Kidney glomerular epithelial cell (primary cell): ENCODE results near the gene PRSS27.
A peak's percentile ranks its signal among the peaks of the same experiment; 100 is the strongest.

ENCODE experiments used
- DNase-seq: peaks from one replicate; lab custom pipeline; 2025; lab: John Stamatoyannopoulos, UW

Gene PRSS27

DNA sequence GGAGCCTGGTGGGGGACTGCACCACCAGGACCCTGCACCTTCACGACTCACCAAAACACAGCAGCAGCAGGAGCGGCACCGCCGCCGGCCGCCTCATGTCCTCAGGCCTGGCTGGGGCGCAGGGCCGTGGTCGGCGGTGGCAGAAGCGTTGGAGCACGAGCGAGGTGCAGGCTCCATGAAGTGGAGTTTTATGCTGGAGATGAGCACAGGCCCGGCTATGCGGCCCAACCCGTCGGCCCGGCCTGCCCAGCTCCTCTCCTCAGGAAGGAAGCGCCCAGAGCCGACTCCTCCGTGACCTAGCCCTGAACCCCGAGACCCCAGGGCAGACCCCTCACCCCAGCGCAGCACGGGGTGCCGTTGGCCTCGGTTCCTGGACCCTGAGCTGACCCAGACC lies at the start of gene PRSS27:
PRSS27 (minus strand) TSS at position 161 of the 394 bp plus-strand sequence; CDS start at position 97, 64 bp downstream.
- no peak for DNase-seq

DNA sequence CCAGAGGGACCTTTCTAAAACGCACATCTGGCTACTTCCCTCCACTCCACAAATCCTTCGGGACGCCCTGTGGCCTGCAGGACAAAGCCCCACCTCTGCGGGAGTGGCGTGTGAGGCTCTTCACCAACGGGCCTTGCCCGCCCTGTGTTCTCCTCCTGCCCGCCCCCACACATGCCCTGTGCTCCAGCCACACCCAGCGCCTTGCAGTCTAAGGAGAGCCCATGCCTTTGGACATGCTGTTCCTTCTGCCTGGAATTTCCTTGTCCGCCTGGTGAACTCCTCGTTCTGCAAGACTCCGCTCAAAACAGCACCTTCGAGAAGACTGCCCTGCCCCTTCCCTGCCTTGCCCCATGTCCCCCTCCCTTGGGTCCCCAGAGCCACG lies 49.6 kb upstream of the PRSS27 start:
- no peak for DNase-seq

DNA sequence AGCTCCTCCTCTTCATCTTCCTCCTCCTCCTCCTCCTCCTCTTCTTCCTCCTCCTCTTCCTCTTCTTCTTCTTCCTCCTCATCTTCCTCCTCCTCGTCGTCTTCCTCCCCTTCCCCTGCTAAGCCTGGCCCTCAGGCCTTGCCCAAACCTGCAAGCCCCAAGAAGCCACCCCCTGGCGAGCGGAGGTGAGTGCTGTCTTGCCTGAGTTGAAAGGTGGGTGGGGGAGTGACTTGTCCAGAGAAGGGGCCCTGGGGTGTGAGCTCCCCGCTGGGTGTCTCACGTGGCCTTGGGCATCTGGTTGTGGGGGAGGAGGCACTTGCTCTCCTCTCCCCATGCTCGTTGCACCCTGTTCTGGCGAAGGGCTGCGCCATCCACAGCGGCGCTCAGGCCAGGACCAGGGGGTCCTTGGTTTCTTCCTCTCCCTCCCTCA lies 49.1 kb upstream of the PRSS27 start:
- no peak for DNase-seq

DNA sequence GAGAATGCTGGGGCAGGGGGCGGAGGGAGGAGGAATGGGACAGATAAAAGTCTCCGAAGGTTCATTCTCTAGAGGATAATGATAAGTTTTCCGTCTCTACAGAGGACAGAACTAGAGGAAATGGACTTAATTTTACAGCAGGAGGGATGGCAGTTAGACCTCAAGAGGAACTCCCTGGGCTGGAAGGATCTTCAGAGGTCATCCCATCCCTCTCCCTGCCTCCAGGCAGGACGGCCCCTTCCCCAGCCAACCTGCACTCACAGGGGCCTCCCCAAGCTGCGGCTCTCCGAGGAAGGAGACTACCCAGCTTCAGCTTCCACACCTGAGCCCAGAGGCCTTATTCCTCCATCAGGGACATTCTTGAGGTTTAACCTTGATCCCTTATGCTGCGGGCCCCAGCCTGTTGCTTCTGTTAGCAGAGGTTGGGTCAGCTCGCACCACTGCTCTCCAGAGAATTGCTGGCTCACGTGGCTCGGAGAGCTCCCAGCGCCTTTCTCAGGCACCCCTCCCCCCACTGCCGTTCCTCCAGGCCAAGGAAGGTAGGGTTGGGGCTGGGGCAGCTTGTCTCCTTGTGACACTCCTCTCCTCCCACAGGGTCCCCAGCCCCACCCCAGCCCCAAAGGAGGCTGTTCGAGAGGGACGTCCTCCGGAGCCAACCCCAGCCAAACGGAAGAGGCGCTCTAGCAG lies 48.5 kb upstream of the PRSS27 start:
- no peak for DNase-seq

DNA sequence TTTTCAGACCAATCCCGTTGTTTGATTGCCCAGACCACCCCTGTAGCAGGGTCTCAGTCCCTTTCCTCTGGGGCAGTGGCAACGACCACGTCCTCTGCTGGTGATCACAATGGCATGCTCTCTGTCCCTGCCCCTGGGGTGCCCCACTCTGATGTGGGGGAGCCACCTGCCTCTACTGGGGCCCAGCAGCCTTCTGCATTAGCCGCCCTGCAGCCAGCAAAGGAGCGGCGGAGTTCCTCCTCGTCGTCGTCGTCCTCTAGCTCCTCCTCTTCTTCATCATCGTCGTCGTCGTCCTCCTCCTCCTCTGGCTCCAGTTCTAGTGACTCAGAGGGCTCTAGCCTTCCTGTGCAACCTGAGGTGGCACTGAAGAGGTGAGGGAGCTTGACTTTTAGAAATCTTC lies 47.9 kb upstream of the PRSS27 start:
- no peak for DNase-seq

DNA sequence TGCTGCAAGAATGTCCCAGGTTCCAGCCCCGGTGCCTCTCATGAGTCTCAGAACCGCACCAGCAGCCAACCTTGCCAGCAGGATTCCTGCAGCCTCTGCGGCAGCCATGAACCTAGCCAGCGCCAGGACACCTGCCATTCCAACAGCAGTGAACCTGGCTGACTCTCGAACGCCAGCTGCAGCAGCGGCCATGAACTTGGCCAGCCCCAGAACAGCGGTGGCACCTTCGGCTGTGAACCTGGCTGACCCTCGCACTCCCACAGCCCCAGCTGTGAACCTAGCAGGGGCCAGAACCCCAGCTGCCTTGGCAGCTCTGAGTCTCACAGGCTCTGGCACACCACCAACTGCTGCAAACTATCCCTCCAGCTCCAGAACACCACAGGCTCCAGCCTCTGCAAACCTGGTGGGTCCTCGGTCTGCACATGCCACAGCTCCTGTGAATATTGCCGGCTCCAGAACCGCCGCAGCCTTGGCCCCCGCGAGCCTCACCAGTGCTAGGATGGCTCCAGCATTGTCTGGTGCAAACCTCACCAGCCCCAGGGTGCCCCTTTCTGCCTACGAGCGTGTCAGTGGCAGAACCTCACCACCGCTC lies 47.2 kb upstream of the PRSS27 start:
- DNase-seq = no peak

DNA sequence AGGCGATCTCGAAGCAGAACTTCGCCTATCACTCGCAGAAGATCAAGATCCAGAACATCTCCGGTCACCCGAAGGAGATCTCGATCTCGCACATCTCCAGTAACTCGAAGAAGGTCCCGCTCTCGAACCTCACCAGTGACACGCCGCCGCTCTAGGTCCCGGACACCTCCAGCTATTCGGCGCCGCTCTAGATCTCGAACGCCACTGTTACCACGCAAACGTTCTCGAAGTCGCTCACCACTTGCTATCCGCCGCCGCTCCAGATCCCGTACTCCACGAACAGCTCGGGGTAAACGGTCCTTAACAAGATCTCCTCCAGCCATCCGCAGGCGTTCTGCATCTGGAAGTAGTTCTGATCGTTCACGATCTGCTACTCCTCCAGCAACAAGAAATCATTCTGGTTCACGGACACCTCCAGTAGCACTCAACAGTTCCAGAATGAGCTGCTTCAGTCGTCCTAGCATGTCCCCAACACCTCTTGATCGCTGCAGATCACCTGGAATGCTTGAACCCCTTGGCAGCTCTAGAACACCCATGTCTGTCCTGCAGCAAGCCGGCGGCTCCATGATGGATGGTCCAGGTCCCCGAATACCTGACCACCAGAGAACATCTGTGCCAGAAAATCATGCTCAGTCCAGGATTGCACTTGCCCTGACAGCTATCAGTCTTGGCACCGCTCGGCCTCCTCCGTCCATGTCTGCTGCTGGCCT lies 46.6 kb upstream of the PRSS27 start:
- DNase-seq = no peak

DNA sequence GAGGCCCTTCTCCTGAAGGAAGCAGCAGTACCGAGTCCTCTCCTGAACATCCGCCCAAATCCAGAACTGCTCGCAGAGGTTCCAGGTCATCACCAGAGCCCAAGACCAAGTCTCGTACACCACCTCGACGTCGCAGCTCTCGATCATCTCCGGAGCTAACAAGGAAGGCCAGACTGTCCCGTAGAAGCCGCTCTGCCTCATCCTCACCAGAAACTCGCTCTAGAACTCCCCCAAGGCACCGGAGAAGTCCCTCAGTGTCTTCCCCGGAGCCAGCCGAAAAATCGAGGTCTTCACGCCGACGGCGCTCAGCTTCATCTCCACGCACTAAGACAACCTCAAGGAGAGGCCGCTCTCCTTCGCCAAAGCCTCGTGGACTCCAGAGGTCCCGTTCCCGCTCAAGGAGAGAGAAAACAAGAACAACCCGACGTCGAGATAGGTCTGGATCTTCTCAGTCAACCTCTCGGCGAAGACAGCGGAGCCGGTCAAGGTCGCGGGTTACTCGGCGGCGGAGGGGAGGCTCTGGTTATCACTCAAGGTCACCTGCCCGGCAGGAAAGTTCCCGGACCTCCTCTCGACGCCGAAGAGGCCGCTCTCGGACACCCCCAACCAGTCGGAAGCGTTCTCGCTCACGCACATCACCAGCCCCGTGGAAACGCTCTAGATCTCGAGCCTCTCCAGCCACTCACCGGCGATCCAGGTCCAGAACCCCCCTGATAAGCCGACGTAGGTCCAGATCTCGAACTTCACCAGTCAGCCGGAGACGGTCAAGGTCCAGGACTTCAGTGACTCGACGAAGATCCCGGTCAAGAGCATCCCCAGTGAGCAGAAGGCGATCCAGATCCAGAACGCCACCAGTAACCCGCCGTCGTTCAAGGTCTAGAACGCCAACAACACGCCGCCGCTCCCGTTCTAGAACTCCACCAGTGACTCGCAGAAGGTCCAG lies 45.7 kb upstream of the PRSS27 start:
- no peak for DNase-seq

DNA sequence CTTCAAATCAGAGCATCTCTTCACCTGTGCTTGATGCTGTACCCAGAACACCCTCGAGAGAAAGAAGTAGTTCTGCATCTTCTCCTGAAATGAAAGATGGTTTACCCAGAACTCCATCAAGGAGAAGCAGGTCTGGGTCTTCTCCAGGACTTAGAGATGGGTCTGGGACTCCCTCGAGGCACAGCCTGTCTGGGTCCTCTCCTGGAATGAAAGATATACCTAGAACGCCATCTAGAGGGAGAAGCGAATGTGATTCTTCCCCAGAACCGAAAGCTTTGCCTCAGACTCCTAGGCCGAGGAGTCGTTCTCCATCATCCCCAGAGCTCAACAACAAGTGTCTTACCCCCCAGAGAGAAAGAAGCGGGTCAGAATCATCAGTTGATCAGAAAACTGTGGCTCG lies 44.7 kb upstream of the PRSS27 start:
- DNase-seq = no peak

DNA sequence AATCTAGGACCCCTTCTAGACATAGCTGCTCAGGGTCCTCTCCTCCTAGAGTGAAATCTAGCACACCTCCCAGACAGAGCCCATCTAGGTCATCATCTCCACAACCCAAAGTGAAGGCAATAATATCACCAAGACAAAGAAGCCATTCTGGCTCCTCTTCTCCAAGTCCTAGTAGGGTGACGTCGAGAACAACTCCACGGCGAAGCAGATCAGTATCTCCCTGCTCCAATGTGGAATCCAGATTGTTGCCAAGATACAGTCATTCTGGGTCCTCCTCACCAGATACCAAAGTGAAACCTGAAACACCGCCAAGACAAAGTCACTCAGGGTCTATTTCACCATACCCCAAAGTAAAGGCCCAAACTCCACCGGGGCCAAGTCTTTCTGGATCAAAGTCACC lies 43.1 kb upstream of the PRSS27 start:
- DNase-seq = no peak

DNA sequence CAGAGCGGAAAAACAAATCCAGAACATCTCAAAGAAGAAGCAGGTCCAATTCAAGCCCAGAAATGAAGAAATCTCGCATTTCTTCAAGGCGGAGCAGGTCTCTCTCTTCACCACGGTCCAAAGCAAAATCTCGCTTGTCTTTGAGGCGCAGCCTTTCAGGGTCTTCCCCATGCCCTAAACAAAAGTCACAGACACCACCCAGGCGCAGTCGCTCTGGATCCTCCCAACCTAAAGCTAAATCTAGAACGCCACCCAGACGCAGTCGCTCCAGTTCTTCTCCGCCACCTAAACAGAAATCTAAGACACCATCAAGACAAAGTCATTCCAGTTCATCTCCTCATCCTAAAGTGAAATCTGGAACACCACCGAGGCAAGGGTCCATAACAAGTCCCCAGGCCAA lies 42.7 kb upstream of the PRSS27 start:
- DNase-seq = no peak

DNA sequence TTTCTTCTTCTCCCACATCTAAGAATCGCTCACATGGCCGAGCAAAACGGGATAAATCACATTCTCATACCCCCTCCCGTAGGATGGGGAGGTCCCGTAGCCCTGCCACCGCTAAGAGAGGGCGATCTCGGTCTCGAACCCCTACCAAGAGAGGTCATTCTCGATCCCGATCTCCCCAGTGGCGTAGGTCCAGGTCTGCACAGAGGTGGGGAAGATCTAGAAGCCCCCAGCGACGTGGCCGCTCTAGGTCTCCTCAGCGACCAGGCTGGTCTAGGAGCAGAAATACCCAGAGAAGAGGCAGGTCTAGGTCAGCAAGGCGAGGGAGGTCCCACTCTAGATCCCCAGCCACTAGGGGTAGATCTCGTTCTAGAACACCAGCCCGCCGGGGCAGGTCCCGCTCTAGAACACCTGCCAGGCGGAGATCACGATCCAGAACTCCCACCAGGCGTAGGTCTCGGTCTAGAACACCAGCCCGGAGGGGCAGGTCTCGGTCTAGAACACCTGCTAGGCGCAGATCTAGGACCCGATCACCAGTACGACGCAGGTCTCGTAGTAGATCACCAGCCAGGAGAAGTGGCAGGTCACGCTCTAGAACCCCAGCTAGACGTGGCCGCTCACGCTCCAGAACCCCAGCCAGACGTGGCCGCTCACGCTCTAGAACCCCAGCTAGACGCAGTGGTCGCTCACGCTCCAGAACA lies 42.0 kb upstream of the PRSS27 start:
- no peak for DNase-seq

DNA sequence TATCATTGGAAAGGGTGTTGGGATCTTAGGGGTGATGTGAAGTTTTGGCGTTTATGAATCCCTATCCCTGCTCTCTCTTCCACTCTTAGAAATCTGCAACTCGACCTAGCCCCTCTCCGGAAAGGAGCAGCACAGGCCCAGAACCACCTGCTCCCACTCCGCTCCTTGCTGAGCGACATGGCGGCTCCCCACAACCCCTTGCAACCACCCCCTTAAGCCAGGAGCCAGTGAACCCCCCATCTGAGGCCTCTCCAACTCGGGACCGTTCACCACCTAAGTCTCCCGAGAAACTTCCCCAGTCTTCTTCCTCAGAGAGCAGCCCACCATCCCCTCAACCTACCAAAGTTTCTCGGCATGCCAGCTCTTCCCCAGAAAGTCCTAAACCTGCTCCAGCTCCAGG lies 41.4 kb upstream of the PRSS27 start:
- no peak for DNase-seq

DNA sequence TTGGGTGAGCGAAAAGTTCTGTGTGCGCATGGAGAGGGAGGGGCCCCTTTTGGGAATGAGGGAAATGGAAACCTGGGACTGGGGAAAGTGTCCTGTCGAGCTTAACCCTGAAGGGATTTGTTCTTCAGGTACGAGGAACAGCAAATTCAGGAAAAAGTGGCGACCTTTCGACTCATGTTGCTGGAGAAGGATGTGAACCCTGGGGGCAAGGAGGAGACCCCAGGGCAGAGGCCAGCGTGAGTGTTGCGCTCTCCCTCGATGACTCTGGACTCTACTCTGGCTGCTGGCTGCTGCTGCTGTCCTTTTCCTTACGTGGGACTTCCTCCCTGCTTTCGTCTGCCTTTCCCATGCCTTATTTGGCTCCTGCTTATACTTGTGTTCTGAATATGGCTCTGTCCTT lies 37.3 kb upstream of the PRSS27 start:
- no peak for DNase-seq

DNA sequence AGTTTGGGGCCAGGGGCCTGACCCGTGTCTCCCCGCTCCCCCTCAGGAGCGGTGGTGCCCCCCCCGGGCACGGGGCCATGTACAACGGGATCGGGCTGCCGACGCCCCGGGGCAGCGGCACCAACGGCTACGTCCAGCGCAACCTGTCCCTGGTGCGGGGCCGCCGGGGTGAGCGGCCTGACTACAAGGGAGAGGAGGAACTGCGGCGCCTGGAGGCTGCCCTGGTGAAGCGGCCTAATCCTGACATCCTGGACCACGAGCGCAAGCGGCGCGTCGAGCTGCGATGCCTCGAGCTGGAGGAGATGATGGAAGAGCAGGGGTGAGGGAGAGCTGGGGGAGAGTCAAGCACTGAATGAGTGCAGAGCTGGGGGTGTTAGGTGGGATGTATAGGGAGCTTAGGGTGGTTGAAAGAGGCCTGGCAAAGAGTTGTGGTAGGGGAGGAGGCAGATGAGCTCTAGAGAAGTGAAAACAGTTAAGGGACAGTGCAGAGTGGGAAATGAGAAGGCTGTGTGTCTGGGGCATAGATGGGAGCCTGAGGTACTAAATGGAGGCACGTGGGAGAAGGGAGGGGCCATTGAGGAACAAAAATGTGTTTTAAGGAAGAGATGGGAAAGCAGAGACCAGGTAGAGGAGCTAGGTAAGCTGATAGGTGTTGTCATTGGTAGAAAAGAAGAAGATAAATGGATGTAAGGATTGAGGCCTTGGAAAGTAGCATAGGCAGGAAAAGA lies 36.4 kb upstream of the PRSS27 start:
- no peak for DNase-seq

DNA sequence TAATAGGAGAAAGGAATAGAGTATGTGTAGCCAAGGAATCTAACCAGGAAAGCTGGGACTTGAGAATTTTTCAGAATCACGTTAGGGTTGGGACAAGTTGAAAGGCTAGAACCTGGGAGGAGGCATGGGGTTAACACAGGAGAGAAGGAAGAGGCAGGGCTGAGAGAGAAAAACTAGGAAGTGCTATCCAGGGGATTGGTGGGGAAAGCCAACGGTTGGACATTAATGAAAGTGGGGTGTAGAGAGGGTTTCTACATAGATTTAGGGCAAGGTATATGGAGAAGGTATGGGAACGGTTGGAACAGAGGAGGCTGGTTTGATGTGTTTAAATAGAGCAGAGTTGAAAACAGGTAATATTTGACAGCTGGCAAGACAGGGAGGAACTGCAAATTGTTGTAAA lies 35.1 kb upstream of the PRSS27 start:
- DNase-seq = no peak

DNA sequence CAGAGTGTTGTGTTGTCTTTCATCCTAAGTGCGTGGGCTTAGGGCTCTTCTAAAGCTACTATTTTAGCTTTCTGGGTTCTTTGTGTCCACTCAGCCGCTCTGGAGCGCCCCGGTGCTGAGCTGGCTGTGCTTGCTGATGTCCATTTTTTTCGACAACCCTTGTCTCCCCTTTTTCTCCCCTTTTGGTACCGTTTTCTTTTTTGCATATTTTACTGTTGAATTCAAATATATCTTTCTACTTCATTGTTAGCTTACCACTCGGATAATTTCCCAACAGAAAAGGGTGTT lies 33.7 kb upstream of the PRSS27 start:
- DNase-seq = no peak

DNA sequence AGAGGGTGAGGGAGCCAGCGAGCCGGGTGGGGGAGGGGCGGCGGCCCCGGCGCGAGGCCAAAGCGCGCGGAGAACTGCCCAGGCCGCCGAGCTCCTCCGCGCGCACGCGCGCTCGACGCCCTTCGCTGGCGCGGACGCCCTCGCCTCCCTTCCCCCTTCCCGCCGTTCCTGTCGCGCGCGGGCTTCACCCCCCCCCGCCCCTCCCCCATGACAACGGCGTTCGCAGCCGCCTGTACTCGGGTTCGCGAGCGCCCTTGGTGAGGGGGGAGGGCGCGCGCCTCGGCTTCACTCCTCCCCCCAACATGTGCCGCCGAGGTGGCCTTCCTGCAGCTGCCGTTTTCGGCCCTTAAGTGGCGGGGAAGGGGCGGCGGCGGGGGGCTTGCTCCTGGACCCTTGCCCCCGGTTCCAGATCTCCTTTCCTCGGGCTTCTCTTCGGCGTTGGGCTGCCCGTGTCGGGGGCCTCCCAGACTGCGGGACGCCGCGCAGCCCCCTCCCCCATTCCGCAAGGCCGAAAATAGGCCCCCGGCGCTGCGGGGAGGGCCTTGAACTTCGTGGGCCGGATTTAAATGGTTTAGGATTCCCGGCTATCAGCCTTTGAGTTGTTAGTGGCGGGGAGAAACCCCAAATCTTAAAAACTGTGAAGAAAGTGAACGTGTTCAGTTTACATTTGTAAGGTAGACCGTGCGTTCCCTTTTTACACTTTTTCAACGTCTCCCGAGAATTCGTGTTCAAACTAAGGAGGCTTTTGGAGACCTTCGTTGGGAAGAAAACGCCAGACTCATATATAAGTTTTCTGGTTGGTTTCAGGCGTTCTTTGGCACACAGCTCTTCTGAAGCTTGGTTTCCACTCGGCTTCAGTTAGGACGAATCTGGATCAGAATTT lies 33.1 kb upstream of the PRSS27 start:
- peak; percentile 51 for DNase-seq

DNA sequence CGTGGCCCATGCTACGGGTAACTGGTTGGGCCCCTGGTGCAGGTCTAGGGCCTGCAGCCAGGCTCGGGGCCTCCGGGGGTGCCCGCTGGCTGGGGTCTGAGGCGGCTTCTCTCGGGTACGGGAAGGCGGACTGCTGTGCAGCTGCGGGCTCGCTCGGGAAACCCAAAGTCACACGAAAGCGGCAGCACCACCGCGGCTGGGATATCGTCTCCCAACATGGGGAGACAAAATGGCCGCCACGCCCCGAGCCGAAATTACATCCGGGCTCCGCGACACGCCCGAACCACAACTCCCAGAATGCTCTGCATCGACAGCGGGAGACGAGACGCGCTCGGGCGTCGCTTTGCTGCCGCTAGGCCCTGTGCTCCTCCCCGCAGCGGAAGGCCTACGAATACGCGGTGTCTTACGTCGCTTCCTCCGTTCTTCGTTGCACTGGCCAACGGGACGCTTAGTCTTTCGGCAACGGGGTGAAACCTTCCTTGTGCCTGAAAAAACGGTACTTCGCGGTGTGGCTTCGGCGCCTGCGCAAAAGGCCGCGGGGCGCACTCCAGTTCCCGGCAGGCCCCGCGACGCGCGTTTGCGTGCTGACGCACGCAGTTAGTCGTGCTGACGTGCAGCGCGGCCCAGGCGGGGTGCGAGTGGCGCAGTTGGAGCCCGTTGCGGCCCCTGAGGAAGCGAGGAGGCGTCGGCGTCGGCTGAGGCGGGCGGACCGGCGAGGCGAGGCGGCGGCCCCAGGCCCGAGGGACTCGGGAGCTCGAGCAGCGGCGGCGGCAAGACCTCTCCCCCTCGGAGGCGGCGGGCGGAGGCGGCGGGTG lies 32.2 kb upstream of the PRSS27 start, which contains the start of gene SRRM2:
SRRM2 (plus strand) TSS at position 604 of the 815 bp plus-strand sequence. CDS start 3,727 bp downstream, outside the sequence.
- peak; percentile 96 for DNase-seq
